ENCODE results near the gene JARID2. TPM values are rescaled to one million over a fixed set of nuclear protein-coding genes. Genes with fewer than 3 reads are reported as not detected.

Gene JARID2
- total RNA-seq, 1 donor from 2014 or later: 65.6 TPM

DNA sequence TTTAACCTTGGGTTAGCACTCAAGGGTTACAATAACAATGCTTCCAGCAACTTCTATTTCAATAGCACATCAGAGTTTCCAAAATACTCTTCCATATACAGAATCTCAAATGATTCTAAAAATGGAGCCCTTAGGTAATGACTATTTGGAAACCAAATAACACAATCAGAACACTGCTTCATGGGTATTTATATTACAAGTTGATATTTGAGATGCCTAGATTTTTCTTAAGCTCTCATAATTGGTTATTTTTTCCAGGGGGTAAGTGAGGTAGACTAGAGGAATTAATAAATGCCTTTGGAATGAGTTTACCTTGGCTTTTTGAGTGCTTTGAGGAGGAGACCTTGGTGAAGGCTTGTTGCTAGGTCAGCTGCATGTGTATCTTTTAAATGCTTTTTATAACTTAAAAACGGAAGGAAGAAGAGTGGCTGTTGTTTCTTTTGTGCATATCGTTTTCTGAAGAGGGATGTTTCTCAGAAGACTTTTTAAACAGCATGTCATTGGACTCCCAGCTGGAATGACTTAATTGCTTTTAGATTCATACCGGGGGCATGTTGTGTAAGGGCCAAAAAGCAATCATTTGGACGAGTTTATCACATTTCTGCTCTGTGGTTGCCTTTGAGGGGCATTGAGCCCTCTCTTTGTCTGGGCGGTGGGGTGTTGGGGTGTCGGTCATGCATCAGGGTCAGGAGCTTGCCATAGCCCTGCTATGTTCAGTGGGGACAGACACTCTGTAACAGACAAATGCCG lies 230.9 kb downstream of the JARID2 start:
- H3K27ac Mint-ChIP-seq: no peak overlapping the region
- H3K27me3 Mint-ChIP-seq: no peaks in the 10 kb centered on the region
- DNase-seq (ENCODE audit: low spot score, unreplicated experiment): no peak
- no peak overlapping the region for H3K4me3 Mint-ChIP-seq (ENCODE audit: low read depth)
- peaks cover 22% of the 10 kb centered on the region for H3K4me1 Mint-ChIP-seq (ENCODE audit: low read depth)
- H3K36me3 Mint-ChIP-seq (ENCODE audit: insufficient read depth): peaks cover 12% of the 10 kb centered on the region
- TF ChIP-seq, protein P1, sequence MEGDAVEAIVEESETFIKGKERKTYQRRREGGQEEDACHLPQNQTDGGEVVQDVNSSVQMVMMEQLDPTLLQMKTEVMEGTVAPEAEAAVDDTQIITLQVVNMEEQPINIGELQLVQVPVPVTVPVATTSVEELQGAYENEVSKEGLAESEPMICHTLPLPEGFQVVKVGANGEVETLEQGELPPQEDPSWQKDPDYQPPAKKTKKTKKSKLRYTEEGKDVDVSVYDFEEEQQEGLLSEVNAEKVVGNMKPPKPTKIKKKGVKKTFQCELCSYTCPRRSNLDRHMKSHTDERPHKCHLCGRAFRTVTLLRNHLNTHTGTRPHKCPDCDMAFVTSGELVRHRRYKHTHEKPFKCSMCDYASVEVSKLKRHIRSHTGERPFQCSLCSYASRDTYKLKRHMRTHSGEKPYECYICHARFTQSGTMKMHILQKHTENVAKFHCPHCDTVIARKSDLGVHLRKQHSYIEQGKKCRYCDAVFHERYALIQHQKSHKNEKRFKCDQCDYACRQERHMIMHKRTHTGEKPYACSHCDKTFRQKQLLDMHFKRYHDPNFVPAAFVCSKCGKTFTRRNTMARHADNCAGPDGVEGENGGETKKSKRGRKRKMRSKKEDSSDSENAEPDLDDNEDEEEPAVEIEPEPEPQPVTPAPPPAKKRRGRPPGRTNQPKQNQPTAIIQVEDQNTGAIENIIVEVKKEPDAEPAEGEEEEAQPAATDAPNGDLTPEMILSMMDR (IDR thresholded peaks at IDR 0.05; ENCODE audit: unreplicated experiment): no peak
- no peaks in the 10 kb centered on the region for H3K9me3 Mint-ChIP-seq (ENCODE audit: low read depth)

DNA sequence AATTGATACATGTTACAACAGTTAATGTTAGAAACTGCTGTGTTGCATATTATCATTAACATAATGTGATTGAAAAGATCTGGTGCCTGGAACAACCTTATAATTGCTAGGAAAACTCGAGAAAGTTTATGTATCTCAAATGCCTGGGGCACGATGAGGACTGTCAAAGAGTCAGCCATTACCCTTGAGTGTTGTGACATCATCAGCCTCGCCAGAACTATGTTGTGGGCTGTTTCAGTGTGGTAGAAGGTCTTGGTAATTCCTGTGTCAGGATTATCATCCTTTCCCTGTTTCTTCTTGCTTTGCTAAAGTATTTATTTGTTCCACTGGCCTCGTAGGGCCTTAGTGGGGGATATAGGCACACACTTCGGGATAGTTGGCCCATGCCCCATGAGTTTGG lies 231.9 kb downstream of the JARID2 start:
- no peaks in the 10 kb centered on the region for H3K9me3 Mint-ChIP-seq (ENCODE audit: low read depth)
- DNase-seq (ENCODE audit: low spot score, unreplicated experiment): no peak
- H3K36me3 Mint-ChIP-seq (ENCODE audit: insufficient read depth): peaks cover 12% of the 10 kb centered on the region
- no peak overlapping the region for H3K27ac Mint-ChIP-seq
- peaks cover 28% of the 10 kb centered on the region for H3K4me1 Mint-ChIP-seq (ENCODE audit: low read depth)
- no peak overlapping the region for H3K4me3 Mint-ChIP-seq (ENCODE audit: low read depth)
- TF ChIP-seq, protein P1 (IDR thresholded peaks at IDR 0.05; ENCODE audit: unreplicated experiment): no peak
- no peaks in the 10 kb centered on the region for H3K27me3 Mint-ChIP-seq

- no peak for DNase-seq (ENCODE audit: low spot score, unreplicated experiment)
- Mint-ChIP-seq H3K27me3 (no peaks in the 10 kb centered on the region), H3K9me3 (ENCODE audit: low read depth) (no peaks in the 10 kb centered on the region), H3K27ac (no peak overlapping the region), H3K4me1 (ENCODE audit: low read depth) (peaks cover 38% of the 10 kb centered on the region), H3K4me3 (ENCODE audit: low read depth) (no peak overlapping the region), H3K36me3 (ENCODE audit: insufficient read depth) (peaks cover 11% of the 10 kb centered on the region)
- TF ChIP-seq, protein P1 (IDR thresholded peaks at IDR 0.05; ENCODE audit: unreplicated experiment): no peak
Measured at GRCh38 chr6:15479761-15480160, 233.9 kb downstream of the JARID2 start.

GRCh38 chr6:15480525-15480924 lies 234.7 kb downstream of the JARID2 start:
- Mint-ChIP-seq H3K9me3 (ENCODE audit: low read depth) (no peaks in the 10 kb centered on the region), H3K27me3 (no peaks in the 10 kb centered on the region), H3K4me1 (ENCODE audit: low read depth) (peaks cover 41% of the 10 kb centered on the region), H3K36me3 (ENCODE audit: insufficient read depth) (peaks cover 9% of the 10 kb centered on the region), H3K27ac (peak overlapping the region; percentile 26), H3K4me3 (ENCODE audit: low read depth) (no peak overlapping the region)
- TF ChIP-seq, protein P1 (IDR thresholded peaks at IDR 0.05; ENCODE audit: unreplicated experiment): no peak
- no peak for DNase-seq (ENCODE audit: low spot score, unreplicated experiment)

DNA sequence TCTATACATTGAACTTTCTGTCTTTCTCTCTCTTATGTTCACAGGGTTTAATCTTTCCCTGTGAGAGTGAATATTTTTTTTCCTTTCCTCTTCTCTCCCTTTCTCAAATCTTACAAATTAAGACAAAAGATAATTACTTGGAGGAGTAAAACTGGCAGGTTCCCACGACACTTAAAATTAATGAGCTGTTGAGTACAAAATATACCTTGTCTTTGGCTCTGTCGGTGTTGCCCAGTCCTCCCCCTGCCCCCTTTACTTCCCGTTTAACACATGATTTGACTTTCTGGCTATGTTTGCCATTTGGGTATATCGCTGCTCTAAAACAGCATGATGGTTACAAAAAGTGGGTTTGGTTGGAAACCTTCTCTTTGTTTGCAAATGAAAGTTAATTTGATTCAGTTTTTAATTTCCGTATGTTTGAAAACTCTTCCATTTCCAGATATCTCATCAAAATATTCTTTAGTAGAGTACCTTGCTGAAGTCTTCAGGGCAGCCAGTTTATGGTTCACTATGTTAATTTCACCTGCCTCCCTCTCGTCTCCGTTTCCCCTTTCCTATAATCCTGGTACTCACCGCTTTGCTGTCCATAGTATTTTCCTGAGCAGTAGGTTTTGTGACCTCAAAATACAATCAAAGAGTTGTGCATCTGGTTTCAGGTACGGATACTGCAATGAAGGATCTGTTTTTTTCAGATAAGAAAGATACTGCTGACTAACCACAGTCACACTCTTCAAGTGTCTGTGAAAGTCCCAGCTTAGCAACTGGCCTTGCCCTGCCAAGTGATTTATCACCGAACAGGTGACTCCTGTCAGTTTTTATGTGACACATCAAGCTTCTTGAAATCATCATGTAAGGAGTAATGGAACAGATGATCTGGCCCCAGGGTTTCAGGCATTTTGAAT lies 235.8 kb downstream of the JARID2 start:
- no peaks in the 10 kb centered on the region for H3K27me3 Mint-ChIP-seq
- peak overlapping the region; percentile 14 for H3K27ac Mint-ChIP-seq
- peaks cover 6% of the 10 kb centered on the region for H3K36me3 Mint-ChIP-seq (ENCODE audit: insufficient read depth)
- H3K4me3 Mint-ChIP-seq (ENCODE audit: low read depth): no peak overlapping the region
- TF ChIP-seq, protein P1 (IDR thresholded peaks at IDR 0.05; ENCODE audit: unreplicated experiment): no peak
- H3K9me3 Mint-ChIP-seq (ENCODE audit: low read depth): no peaks in the 10 kb centered on the region
- DNase-seq (ENCODE audit: low spot score, unreplicated experiment): no peak
- H3K4me1 Mint-ChIP-seq (ENCODE audit: low read depth): peaks cover 41% of the 10 kb centered on the region

Measured in progenitor cell of endocrine pancreas (in vitro differentiated cells).